ENCODE results near the gene CCDC149. TPM values are rescaled to one million over a fixed set of nuclear protein-coding genes. Genes with fewer than 3 reads are reported as not detected.

The CCDC149 gene
- total RNA-seq, 1 donor: 8.6 TPM

GRCh38 chr4:24921491-24921890, 8.6 kb upstream of the CCDC149 start:
- no peak for DNase-seq (ENCODE audit: low read depth)
- TF ChIP-seq, protein P1, sequence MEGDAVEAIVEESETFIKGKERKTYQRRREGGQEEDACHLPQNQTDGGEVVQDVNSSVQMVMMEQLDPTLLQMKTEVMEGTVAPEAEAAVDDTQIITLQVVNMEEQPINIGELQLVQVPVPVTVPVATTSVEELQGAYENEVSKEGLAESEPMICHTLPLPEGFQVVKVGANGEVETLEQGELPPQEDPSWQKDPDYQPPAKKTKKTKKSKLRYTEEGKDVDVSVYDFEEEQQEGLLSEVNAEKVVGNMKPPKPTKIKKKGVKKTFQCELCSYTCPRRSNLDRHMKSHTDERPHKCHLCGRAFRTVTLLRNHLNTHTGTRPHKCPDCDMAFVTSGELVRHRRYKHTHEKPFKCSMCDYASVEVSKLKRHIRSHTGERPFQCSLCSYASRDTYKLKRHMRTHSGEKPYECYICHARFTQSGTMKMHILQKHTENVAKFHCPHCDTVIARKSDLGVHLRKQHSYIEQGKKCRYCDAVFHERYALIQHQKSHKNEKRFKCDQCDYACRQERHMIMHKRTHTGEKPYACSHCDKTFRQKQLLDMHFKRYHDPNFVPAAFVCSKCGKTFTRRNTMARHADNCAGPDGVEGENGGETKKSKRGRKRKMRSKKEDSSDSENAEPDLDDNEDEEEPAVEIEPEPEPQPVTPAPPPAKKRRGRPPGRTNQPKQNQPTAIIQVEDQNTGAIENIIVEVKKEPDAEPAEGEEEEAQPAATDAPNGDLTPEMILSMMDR (IDR thresholded peaks at IDR 0.05; ENCODE audit: insufficient read depth, low read depth, low read length): no peak

DNA sequence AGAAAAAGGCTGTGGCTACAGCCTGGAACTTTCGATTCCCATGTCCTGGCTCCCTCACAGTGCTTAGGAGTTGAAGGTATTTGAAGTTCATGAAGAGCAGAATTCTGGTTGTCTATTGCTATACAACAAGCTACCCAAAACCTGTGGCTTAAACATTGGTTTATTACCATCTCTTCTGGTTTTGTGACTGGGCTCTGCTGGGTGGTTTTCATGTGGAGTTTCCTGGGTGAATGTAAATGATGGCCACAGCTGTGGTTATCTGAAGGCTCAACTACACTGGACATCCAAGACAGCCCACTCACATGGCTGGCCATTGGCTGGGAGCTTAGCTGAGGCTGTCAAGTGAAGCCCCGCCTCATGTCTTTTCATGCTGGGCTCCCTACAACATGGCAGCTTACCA, 7.2 kb upstream of the CCDC149 start:
- TF ChIP-seq, protein P1 (IDR thresholded peaks at IDR 0.05; ENCODE audit: insufficient read depth, low read depth, low read length): no peak
- H3K4me3 ChIP-seq (ENCODE audit: low read depth, low read length): no peak overlapping the region
- no peak for DNase-seq (ENCODE audit: low read depth)

More at GRCh38 chr4:24921491-24921890, 8.6 kb upstream of the CCDC149 start:
- H3K4me3 ChIP-seq (ENCODE audit: low read depth, low read length): no peak overlapping the region

DNA sequence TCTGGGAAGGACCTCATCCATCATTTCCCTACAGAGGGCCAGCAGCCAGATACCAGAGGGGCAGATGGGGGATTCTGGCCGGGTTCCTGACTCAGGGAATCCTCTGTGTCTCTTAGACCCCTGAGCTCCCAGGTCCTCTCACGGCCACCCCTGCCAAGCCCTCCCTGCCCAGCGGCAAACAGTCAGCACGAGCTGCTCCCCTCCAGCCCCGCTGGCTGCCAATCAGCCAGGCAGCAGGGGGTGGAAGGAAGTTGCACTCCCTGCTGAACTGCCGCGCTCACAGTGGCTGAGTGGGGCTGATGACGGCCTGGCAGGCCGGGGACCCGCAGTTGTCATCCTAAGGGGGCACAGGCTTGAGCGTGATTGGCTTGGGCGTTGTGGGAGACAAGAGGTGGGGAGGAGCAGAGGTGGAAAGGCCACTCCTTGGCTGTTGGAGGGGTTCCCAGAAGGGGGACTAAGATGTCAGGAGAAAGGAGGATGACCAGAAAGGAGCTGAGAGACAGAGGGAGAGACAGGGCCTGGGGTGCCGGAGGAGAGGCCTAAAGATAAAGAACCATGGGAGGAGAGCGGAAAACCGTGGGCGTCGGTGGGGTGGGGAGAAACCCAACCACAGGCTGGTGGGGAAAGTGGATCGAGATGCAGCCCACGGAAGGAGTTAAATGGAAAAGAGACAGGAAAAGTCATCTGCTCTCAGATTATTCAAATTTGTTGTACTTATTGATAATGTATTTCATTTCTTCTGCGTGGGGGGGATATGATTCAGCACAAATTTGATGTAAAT, 4.4 kb upstream of the CCDC149 start:
- no peak overlapping the region for H3K4me3 ChIP-seq (ENCODE audit: low read depth, low read length)
- no peak for DNase-seq (ENCODE audit: low read depth)
- TF ChIP-seq, protein P1 (IDR thresholded peaks at IDR 0.05; ENCODE audit: insufficient read depth, low read depth, low read length): no peak

- H3K4me3 ChIP-seq (ENCODE audit: low read depth, low read length): no peak overlapping the region
- peak; percentile 10 for DNase-seq (ENCODE audit: low read depth)
- TF ChIP-seq, protein P1 (IDR thresholded peaks at IDR 0.05; ENCODE audit: insufficient read depth, low read depth, low read length): peak; percentile 17
These were observed 2.5 kb upstream of the CCDC149 start for GRCh38 chr4:24915121-24915922.

DNA sequence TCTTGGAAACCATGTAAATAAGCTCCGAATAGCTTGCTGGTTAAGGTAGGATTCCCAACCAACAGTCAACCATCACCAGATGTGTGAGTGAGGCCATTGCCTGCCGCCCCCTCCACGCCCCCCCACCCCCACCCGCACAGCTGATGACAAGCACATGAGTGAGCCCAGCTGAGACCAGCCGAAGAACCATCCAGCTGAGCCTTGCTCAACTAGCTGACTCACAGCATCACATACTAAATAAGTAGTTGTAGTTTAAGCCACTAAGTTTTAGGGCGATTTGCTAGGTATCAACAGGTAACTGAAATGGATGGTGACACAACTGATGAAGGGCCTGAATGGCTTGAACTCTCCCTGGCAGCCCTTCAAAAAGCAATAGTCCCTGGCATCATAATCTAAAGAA, 1.6 kb upstream of the CCDC149 start:
- DNase-seq (ENCODE audit: low read depth): no peak
- no peak overlapping the region for H3K4me3 ChIP-seq (ENCODE audit: low read depth, low read length)
- TF ChIP-seq, protein P1 (IDR thresholded peaks at IDR 0.05; ENCODE audit: insufficient read depth, low read depth, low read length): no peak

DNA sequence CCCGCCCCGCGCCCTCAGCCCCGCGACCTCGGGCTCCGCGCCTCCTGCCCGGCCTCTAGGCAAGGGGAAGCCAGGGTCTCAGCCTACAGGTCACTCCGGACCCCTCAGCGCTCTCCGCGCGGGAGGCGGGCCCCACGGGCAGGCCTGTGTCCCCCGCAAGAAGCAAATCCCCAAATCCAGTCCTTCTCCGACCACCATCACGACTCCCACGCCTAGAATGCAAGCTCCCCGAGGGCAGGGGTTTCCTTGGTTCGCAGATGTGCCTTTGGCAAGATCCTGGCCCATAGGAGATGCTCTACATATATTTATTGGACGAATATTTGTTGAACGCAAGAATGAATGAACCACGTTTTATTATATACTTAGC, 260 bp upstream of the CCDC149 start:
- DNase-seq (ENCODE audit: low read depth): no peak
- TF ChIP-seq, protein P1 (IDR thresholded peaks at IDR 0.05; ENCODE audit: insufficient read depth, low read depth, low read length): no peak
- peak overlapping the region; percentile 60 for H3K4me3 ChIP-seq (ENCODE audit: low read depth, low read length)

Data from fibroblast of villous mesenchyme (primary cell).